ENCODE results near the gene TMEM212. TPM values are rescaled to one million over a fixed set of nuclear protein-coding genes. Genes with fewer than 3 reads are reported as not detected.

TMEM212 gene
- total and polyA plus RNA-seq, 9 of the 15 experiments (the other 6 are each of a cell fraction or from before 2014, with no cell fraction given): not detected

DNA sequence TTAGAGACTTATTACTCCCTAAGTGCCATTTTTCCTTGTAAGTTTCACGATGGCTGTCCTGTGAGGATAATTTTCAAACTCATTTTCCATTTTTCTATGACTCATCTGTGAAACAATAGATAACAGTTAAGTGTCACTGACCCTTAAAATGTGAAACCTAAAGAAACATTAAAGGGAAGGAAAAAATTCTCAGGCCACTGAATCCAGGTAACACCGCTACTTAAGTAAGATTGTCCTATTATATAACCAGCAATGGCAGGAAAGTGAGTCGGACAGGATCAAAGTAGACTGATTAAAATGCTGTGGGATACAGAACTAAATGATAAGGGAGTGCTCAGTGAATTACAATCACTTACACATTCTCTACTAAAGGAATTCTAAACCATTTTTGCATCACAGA is 45.3 kb upstream of the TMEM212 start (continued):
- TF ChIP-seq NFE2 (IDR thresholded peaks at IDR 0.05; ENCODE audit: low read depth) (peak; percentile 36), CBFA2T3 (IDR thresholded peaks at IDR 0.05) (peak; percentile 44; the same call in 1 of the 2 replicates), TAL1 (IDR thresholded peaks at IDR 0.05) (peak; percentile 47; the same call in 1 of the 2 replicates), JUN (IDR thresholded peaks at IDR 0.05; ENCODE audit: borderline replicate concordance, low read depth, low read length) (peak; percentile 87), JUN (CRISPR knock-in tag; IDR thresholded peaks at IDR 0.05; ENCODE audit: borderline replicate concordance) (no peak), MEIS2 (IDR thresholded peaks at IDR 0.05; ENCODE audit: partially characterized antibody) (peak; percentile 3), ZEB2 (IDR thresholded peaks at IDR 0.05) (0 out of 2 replicates have a peak, but pooled peaks have one; percentile 60), SMARCA4 (IDR thresholded peaks at IDR 0.05) (peak; percentile 91)

DNA sequence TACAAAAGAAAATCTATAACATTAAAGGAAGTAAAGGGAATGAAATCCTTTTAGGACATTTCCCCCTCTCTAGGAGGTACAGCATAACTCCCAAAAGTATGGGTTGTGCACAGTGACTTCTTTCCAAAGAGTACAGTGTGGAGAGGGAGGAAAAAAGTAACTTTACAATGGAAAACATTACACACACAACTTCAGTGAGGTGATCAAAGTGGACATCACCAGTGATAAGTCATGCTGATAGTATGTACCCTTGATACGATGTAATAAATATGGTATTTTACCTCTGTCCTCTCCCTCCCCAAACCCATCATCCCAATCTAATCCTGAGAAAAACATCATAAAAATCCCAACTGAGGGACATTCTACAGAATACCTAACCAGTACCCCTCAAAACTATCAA is 43.6 kb upstream of the TMEM212 start:
- ATAC-seq (no peak), DNase-seq (ENCODE audit: extremely low read depth in 1 of 4, low spot score in 3 of 4) (no peak), FAIRE-seq (no peak)
- CTCF ChIA-PET (ENCODE audit: low intra/inter-chr PET ratio): no interaction called here
- in situ Hi-C loops (cut with MboI): no loop called here
- H3K27me3 ChIP-seq (ENCODE audit: control insufficient read depth in 2 of 2, insufficient read depth in 2 of 2, low read length in 2 of 2): no peaks in the 10 kb centered on the region
- H3K9me1 ChIP-seq (ENCODE audit: control insufficient read depth, insufficient read depth, low read length): no peaks in the 10 kb centered on the region
- H3K9me3 ChIP-seq (replicated peaks; ENCODE audit: control insufficient read depth, insufficient read depth, low read depth, low read length): no peaks in the 10 kb centered on the region
- intact Hi-C loops (cut with micrococcal nuclease): no loop called here
- WGBS (ENCODE audit: insufficient coverage, low coverage, missing lambda C conversion rate): 89% methylated on average over 1 of the region's 1 CpG
- POLR2A ChIA-PET: no interaction called here
- no peak overlapping the region for H3K4me3 ChIP-seq
- no peaks in the 10 kb centered on the region for H4K20me1 ChIP-seq (replicated peaks; ENCODE audit: control insufficient read depth, insufficient read depth, low read length)
- no peak overlapping the region for H3K9ac ChIP-seq (ENCODE audit: insufficient read depth in 1 of 2, low read depth in 2 of 2, low read length in 2 of 2)
- H3K27ac ChIP-seq (ENCODE audit: extremely low read depth, low read depth, low read length): no peak overlapping the region
- peaks cover 82% of the 10 kb centered on the region for H3K79me2 ChIP-seq (ENCODE audit: control insufficient read depth, insufficient read depth, low read length)
- BruUV-seq (replicated peaks): no TSS peak
- no peak overlapping the region for H2AFZ ChIP-seq (ENCODE audit: low read depth, low read length)
- H3K4me1 ChIP-seq (replicated peaks in 1 of 2; ENCODE audit: control insufficient read depth in 2 of 2, insufficient read depth in 2 of 2, low read length in 2 of 2): peaks cover 9 to 48% of the 10 kb centered on the region in 2 experiments
- TF ChIP-seq ZNF436 (CRISPR knock-in tag; IDR thresholded peaks at IDR 0.05): no peak
- TF ChIP-seq POLR3G (IDR thresholded peaks at IDR 0.05; ENCODE audit: extremely low read depth, insufficient read length, insufficient replicate concordance): no peak
- no peak for TF ChIP-seq SUPT5H (IDR thresholded peaks at IDR 0.05)
- TF ChIP-seq BHLHE40 (IDR thresholded peaks at IDR 0.05; ENCODE audit: low read length): no peak
- no peak for TF ChIP-seq ZBED1 (IDR thresholded peaks at IDR 0.05)
- no peak for TF ChIP-seq SETDB1 (IDR thresholded peaks at IDR 0.05; ENCODE audit: low read length)
- no peak for TF ChIP-seq GABPB2 (CRISPR knock-in tag; conservative IDR thresholded peaks at IDR 0.05)
- no peak for TF ChIP-seq ARID2 (IDR thresholded peaks at IDR 0.05)
- TF ChIP-seq, protein P1, sequence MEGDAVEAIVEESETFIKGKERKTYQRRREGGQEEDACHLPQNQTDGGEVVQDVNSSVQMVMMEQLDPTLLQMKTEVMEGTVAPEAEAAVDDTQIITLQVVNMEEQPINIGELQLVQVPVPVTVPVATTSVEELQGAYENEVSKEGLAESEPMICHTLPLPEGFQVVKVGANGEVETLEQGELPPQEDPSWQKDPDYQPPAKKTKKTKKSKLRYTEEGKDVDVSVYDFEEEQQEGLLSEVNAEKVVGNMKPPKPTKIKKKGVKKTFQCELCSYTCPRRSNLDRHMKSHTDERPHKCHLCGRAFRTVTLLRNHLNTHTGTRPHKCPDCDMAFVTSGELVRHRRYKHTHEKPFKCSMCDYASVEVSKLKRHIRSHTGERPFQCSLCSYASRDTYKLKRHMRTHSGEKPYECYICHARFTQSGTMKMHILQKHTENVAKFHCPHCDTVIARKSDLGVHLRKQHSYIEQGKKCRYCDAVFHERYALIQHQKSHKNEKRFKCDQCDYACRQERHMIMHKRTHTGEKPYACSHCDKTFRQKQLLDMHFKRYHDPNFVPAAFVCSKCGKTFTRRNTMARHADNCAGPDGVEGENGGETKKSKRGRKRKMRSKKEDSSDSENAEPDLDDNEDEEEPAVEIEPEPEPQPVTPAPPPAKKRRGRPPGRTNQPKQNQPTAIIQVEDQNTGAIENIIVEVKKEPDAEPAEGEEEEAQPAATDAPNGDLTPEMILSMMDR (IDR thresholded peaks at IDR 0.05 in 2 of 3, conservative IDR thresholded peaks at IDR 0.05 in 1 of 3; ENCODE audit: insufficient read depth in 2 of 3, low read depth in 1 of 3, low read length in 3 of 3): no peak
- no peak for TF ChIP-seq ZNF347 (CRISPR knock-in tag; IDR thresholded peaks at IDR 0.05; ENCODE audit: low read depth)
- H3K36me3 ChIP-seq (ENCODE audit: control insufficient read depth, insufficient read depth, low read length): no peaks in the 10 kb centered on the region; the same call in 2 of the 3 replicates
- H3K4me2 ChIP-seq (ENCODE audit: insufficient read depth, low read length): no peak overlapping the region
